Ovary (tissue), 3 donors: Measurements from ENCODE around the gene NFIB.

Experiments
- CTCF ChIP-seq, 3 donors: fragments of 450-650 bp in 2 of 3; fragments of 200-600 bp in 1 of 3; IDR thresholded peaks; one replicate each; pipeline versions ENCODE4 v1.5.1 to v1.8.0; 2016 to 2022; ENCODE audit warnings: antibody characterized with exemption in 3 of 3, mild to moderate bottlenecking in 1 of 3
- EP300 ChIP-seq: sonication (generic); formaldehyde crosslinking; IDR thresholded peaks from one replicate; pipeline ENCODE4 v1.6.1; 2017; ENCODE audit warnings: antibody characterized with exemption
- donor health status: DM: no; HTN: no; CAD: no.

- TF ChIP-seq CTCF (IDR thresholded peaks at IDR 0.05) (no peak), EP300 (no peak)
Observed at GRCh38 chr9:14337615-14338014, 23.7 kb upstream of the NFIB start.
